ENCODE results near the gene ZNF785.
"Not testable (repeated sequence)": the region's sequence is repeated elsewhere in the genome, so short reads cannot be mapped to it uniquely, and the experiment has no call there.

ZNF785 gene

DNA sequence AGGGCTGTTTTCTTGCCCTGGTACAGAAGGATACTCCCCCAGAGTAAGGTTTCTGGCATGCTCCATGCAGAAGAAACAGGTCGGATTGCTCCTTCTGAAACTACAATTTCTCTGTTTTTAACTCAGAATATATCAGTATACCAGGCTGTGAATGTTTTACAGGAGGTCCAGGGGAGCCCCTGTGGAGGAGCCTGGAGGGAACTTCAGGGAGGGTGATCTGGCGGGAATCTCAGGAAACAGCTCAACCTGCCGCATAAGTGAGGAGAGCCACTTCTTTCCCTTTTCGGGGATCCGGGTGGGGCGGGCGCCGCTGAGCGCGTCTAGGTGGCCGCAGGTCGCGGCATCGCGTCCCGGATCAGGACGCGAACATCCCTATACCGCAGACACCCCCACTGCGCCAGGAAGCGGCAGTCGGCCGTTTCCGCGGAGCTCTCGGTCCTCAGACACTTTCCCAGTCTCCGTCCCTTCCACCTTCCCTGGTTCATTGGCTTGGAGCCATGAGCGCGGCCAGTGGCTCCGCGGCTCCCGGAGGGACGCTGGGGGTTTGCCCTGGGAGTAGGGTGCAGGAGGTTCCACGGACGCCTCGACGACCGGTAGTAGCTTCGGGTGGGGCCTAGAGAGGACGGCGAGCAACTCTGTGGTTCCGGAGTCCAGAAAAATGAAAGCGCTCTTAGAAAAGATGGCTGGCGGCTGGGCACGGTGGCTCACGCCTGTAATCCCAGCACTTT is 24.2 kb downstream of the ZNF785 start:
- peak; percentile 30 for DNase-seq

DNA sequence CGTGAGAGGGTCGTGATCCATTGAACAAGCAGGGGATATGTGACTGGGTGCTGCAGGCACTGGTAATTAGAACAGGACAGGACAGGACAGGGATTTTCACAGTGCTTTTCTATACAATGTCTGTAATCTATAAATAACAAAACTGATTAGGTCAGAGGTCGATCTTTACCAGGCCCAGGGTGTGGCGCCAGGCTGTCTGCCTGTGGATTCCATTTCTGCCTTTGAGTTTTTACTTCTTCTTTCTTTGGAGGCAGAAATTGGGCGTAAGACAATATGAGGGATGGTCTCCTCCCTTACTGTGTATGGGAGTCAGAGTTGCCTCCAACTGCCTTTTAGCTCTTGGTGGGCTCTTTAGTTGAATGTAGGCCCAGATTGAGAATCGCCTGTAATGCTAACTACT is 25.8 kb downstream of the ZNF785 start:
- DNase-seq: no peak

DNA sequence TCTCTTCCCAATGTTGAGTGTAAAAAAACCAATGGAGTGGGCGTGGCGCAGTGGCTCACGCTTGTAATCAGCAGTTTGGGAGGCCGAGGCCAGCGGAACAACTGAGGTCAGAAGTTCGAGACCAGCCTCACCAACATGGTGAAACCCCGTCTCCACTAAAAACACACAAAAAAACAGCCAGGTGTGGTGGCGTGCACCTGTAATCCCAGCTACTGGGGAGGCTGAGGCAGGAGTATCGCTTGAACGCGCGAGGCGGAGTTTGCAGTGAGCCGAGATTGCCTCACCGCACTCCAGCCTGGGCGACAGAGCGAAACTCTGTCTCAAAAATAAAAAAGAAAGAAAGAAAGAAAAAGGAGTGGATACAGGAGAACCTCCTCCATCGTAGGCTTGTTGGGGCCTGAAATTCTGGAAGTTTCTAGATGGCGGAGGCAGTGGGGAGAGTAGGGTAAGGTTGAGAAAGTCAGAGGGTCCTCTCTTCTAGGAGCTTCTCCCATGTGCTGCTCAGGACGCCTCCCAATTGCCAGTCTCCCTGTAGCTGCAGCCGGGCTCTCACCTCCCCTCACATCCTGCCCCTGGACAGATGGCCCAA is 26.6 kb downstream of the ZNF785 start:
- no peak for DNase-seq

DNA sequence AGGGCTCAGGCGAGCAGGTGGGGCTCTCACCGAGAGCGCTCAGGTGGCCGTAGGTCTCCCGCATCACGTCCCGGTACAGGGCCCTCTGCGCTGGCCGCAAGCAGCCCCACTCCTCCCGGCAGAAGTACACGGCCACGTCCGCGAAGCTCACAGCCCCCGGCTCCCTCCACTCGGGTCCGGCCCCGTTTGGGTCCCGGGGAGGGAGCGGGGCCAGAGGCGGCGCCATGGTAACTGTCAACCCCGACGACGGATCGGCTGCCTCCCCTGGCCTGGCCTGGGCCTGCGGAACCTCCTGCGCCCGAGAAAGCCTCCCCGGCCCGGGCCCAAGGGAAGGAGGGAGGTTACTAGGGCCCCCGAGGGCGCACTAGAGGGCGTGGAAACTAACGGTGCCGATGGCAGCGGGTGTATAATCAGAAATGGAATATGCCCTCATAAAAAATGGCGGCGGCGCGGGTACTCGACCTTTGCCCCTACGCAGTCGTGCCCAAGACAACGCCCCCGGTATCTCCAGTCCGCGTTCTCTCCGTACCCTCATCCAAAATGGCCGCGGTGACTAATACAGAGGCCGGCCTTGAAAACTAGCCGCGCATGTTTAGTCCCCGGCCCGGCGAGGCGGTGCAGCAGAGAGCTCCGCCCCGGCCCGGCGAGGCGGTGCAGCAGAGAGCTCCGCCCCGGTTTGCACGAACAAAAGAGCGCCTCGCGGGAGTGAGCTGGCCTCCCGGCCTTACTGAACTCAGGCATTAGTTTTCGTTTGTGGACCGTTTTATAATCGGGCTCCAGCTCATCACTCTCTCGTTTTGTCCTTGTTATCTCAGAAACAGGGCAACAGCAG is 27.3 kb downstream of the ZNF785 start, which contains the start of gene ZNF764:
Gene ZNF764, minus strand, starts transcription at position 418 of the 832 bp plus-strand sequence. Its CDS starts 192 bp downstream, at position 226.
- DNase-seq: peak; percentile 99

DNA sequence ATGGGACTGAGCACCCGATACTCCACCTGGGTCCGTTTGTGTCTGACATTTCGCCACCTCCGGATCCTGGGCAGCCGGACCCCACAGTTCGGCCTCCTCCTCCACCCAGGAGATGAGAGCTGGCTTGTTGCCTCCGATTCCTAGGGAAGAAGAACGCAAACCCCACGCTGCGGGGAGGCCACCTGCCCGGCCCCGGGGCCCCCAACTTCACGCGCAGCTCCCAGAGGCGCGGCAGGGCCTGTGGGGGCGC is 27.9 kb downstream of the ZNF785 start:
- no peak for DNase-seq

DNA sequence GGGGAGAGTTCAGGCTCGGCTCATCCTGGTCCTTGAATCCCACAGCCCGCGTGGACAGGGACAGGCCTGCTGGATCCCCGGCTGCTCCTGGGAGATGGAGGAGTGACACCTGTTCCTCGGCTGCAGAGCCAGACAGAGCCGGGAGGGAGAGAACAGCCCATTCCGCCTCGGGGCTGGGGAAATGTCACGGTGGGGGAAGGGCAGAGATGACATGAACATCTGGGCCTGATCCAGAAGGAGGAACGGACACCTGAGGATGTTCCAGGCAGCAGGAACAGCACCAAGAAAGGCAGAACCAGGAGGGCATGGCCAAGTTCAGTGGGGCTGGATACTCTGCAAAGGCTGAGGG is 29.4 kb downstream of the ZNF785 start:
- no peak for DNase-seq

DNA sequence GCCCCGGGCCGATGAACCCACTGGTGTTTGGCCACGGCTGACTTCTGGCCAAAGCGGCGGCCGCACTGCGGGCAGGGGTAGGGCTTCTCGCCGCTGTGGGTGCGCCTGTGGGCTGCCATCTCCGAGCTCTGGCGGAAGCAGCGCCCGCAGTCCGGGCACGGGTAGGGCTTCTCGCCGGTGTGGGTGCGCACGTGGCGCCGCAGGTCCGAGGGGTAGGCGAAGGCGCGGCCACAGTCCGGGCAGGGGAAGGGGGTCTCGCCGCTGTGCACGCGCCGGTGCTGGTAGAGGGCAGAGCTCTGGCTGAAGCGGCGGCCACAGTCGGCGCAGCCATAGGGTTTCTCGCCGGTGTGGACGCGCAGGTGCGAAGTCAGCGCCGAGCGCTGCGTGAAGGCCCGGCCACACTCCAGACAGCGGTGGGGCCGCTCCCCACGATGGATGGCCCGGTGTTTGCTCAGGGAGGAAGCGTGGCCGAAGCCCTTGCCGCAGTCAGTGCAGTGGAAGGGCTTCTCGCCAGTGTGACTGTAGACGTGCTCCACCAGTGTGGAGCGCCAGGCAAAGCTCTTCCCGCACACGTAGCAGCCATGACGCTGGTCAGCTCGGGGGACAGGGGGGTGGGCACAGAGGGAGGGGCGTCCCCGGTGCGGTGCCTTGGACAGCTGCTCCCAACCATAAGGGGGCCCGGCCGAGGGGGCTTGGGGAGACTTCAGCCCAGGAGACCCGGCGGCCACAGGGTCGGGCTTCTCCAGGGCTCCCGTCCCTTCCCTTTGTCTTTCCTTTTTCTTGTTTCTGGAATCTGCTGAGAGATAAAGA is 30.0 kb downstream of the ZNF785 start:
- DNase-seq: no peak

DNA sequence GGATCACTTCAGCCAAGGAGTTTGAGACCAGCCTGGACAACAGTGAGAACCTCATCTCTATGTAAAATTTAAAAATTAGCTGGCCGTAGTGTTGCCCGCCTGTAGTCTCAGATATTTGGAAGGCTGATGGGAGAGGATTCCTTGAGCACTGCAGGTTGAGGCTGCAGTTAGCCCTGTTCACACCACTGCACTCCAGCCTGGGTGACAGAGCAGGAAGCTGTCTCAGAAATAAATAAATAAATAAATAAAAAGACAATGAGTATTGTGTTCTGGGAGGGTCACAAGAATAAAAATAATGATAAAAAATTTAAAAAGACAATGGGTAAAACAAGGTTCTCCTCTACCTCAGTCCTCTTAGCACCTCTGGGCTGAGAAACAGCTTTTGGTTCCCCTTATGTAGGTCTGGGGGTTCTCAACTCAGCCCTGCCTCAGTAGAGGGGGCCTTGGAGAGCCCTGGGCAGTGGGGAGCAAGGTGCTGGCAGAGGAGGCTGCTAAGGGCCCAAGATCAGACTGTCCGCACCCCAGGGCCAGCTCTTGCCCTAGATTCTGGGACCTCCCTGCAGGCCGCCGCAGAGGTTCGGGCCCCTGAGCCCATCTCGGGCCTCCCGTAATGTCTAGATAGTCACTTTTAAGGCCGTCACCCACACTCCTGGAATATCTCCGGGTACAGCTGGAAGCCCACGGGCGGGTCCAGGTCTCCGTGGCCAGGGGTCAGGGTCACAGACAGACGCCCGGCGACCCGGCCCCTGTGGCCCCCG is 30.8 kb downstream of the ZNF785 start:
- DNase-seq: no peak

DNA sequence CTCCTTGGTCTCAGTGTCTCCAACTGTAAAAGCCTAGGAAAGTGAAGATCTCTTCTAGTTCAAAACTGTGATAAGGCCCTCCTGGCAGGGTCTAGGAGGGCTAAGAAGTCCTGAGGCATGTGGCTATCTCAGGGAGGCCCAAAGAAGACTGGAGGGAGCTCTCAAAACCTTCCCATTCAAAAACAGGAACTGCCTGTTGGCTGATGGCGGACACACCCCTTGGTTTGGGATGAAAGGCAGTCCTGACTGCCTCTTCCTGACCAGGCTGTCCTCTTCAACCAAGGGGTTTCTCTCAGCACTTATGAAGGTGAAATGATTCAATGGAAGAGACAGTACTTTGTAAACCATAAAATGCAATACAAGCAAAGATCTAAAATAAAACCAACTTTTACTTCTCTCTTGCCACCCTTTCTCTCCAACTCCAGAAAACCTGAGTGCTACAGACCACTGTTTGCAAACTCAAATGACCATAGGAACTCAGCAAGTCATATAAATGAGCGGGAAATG is 32.1 kb downstream of the ZNF785 start:
- DNase-seq: no peak

DNA sequence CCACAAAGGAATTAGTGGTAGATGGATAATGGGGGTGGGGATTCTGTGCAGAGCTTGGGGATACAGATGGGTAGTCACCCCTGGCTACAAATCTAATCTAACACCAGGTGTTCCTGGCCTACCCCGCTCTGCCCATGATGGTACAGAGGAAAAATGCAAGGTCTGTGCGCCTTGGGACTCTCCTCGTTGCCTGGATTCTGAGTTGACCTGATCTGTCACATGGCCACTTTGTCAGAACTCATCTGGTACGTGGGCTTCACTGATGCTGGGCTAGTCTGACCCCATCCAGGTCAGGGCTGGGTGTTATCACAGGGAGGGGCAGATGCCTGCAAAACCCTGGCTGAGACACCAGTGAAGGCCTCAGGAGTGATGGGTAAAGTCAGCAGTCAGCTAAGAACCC is 32.5 kb downstream of the ZNF785 start:
- no peak for DNase-seq

DNA sequence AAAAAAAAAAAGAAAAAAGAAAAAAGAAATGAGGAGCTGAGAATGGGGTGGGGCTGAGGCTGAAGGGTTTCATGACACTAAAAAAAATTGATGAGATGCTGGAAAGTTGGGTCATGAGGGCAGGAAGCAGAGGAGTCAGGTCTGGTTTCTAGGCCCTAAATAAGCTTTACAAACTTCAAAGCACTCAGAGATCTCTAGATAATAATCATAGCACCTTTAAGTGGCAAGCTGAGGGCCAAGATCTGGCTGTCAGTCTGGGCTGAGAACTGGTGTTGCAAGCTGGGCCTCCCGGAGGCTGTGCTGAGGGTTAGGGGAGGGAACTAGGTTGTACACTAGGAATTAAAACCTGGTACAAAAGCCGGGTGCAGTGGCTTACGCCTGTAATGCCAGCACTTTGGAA is 33.7 kb downstream of the ZNF785 start:
- peak; percentile 76 for DNase-seq

DNA sequence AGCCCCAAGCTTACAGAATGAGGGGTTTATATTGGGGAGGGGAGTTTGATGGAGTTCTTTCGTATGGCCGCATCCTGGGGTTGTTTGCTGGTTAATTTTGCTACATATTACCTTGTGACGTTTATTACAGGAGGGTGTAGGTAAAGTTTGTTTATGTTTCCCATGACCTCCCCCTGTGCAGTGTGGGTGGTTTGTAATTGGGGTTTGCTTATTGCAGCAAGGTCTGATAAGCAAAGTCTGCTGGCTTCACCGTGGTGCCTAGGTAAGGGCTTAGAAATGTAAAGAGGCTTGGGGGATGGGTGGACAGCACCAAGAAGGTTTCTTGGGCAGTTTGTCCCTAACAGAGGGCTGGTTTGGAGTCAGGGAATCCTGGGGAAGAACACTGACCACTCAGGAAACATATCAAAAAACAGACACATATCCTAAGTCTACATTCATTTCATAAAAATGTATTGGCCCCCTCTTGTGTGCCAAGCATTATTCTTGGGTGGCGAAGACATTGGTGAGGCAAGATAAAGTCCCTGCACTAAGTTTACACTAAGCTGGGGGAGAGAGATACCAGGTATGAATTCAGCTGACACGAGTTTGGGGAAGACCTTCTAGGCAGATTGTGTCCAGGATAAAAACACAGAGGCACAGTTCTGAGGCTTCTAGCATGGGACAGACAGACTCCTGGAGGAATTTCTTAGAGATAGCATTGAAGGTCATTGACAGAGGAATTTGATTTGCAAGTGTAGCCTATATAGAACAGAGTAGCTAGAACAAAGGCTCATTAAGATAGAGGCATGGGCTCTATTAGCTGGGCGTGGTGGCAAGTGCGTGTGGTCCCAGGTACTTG is 36.9 kb downstream of the ZNF785 start:
- DNase-seq: no peak

DNA sequence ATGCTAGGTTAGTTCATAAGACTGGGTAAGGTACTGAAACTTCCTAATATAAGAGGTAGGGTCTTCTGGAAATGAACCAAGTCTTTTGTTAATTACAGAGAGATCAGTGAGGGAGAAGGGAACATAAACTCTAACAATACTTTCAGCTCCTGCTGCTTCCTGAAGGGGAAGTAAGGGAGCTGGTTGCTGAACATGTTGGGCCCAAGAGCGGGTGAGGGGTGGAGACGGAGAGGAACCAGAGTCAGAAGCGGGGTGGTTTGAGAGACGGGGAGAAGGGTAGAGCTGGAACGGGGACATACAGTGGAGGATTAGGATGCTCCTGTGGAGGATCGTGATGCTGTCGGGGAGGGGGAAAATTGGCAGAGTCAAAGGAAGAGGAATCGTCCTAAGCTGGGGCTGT is 39.4 kb downstream of the ZNF785 start:
- no peak for DNase-seq

DNA sequence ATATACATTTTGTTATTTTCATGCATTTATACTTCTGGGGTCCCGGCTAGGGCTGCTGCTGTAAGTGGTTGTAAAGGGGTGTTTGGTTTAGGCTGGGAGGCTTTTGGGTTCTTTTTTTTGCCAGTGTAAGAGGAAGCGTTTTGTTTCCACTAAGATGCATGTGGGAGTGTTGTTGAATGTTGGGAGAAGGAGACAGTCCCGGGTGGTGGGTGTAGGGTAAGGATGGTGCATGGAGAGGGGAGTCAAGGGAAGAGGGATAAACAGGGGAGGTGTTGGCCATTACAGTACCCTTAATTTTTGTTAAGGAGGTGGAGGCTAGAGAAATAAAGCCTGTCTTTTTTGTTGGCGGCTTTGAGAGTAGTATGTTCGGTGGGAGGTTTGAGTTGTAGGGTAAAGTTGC is 42.4 kb downstream of the ZNF785 start:
- no peak for DNase-seq

DNA sequence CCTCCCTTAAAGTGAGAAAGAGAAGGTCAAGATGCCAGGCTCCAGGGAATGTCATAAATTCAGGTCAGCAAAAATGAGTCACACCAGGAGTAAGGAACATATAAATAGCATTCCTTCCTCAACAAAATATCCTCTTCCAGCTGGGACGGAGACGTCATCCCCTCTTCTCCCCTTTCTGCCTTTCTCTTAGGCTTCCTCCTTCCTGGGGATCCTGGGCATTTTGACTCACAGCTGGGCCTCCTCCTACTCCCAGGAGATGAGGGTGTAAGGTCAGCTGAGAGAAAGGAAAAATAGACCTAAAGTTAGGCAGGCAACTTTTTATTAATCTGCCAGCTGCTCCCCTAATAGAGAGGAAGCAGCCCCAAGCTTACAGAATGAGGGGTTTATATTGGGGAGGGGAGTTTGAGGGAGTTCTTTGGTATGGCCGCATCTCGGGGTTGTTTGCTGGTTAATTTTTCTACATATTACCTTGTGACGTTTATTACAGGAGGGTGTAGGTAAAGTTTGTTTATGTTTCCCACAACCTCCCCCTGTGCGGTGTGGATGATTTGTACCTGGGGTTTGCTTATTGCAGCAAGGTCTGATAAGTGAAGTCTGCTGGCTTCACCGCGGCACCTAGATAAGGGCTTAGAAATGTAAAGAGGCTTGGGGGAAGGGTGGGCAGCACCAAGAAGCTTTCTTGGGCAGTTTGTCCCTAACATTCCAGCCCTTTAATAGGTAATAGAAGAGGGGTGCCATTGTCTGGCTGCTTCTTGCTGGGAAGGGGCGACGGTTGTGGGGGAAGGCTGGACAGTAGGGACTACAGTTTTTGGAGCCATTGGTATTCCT is 43.8 kb downstream of the ZNF785 start:
- no peak for DNase-seq

DNA sequence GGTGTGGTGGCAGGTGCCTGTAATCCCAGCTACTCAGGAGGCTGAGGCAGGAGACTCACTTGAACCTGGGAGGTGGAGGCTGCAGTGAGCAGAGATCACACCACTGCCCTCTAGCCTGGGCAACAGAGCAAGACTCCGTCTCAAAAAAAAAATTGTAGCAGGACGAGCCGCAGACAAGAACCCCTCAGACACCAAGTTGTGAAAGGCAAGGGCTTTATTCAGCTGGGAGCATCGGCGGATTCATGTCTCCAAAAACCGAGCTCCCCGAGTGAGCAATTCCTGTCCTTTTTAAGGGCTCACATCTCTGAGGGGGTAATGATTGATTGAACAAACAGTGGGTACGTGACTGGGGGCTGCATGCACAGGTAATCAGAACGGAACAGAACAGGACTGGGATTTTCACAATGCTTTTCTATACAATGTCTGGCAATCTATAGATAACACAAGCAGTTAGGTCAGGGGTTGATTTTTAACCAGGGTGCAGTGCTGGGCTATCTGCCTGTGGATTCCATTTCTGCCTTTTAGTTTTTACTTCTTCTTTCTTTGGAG is 44.5 kb downstream of the ZNF785 start:
- DNase-seq: not testable (repeated sequence)

DNA sequence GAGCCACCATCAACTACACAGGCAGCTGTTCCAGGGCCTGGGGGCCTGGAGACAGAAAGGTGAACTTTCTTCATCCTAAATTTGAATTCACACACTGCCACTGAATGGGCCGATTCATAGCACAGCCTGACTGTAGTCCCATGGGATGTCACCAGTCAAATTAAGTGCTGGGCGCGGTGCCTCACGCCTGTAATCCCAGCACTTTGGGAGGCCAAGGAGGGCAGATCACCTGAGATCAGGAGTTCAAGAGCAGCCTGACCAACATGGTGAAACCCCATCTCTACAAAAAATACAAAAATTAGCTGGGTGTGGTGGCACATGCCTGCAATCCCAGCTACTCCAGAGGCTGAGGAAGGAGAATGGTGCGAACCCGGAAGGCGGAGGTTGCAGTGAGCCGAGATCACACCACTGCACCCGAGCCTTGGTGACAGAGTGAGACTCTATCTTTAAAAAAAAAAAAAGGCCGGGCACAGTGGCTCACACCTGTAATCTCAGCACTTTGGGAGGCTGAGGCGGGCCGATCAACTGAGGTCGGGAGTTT is 45.4 kb downstream of the ZNF785 start:
- DNase-seq: not testable (repeated sequence)

DNA sequence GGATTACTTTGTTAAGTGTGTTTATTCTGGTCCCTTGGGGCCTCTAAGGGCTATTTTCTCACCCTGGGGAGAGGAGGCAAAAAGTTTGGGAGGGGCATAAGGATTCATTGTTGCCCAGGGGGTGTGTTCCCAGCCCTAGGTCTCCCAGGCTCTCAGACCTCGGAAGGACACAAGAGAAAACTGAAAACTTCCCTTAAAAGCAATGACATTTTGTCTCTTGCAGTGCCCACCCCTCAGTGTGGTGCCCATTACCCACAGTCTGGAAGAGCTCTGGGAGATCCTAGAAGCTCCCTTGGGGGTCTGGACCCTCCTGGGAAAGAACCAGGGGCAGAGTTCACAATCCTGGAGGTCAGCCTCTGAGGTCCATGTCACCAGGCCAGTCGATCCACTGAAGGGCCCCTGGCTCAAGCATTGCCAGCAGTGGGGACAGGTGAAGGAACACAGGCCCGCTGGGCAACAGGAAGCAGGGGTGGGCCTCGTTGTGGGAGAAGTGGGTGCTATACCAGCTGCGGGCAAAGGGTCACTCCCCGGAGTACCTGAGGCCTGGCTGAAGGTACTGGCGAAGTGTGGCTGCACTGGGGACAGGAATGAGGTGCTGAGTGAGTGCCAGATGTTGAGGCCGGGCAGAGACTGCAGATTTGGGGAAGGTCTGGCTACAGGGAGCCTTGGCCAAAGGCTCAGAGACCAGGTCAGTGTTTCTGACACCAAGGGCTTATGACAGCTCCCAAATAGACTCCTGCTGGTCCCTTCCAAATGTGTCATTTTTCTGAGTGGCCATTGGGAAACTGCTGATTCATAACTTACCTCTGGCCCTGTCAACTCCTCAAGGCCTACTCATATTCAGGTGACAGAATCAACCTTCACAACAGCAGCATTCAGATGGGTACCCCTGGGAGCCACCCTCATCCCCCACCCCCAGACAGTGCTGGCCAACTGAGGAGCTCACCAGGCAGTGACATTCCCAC is 46.2 kb downstream of the ZNF785 start:
- no peak for DNase-seq
